Measurements from ENCODE around the gene CFAP299.

DNA sequence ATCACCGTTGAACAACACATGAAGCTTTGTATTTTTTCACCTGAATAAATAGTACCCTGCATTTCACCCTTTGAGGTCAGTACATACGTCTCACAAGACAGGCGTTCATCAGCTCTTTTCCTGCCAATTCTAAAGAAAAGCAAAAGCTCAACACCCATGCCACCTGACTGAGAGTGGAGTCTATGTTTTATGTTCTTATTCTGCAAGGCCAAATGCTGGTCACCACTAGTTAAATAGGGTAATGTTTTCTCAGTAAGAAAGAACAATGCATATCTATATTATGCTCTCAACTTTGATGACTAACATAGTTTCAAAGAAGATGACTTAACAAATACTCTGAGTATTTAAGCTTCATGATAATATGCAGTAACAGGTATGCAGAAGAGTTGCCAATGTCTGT, 358.6 kb downstream of the CFAP299 start:
- TF ChIP-seq, protein P1, sequence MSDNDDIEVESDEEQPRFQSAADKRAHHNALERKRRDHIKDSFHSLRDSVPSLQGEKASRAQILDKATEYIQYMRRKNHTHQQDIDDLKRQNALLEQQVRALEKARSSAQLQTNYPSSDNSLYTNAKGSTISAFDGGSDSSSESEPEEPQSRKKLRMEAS (IDR thresholded peaks at IDR 0.05): no peak
- TF ChIP-seq RAD21 (IDR thresholded peaks at IDR 0.05; ENCODE audit: low read depth): no peak
- TF ChIP-seq, protein P2, sequence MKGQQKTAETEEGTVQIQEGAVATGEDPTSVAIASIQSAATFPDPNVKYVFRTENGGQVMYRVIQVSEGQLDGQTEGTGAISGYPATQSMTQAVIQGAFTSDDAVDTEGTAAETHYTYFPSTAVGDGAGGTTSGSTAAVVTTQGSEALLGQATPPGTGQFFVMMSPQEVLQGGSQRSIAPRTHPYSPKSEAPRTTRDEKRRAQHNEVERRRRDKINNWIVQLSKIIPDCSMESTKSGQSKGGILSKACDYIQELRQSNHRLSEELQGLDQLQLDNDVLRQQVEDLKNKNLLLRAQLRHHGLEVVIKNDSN (IDR thresholded peaks at IDR 0.05): no peak
- TF ChIP-seq EP300 (IDR thresholded peaks at IDR 0.05; ENCODE audit: borderline replicate concordance): no peak
- no peak for TF ChIP-seq TEAD4 (IDR thresholded peaks at IDR 0.05)
- no peak for TF ChIP-seq EGR1 (IDR thresholded peaks at IDR 0.05)

Data from Ishikawa (cell line).